GM18861 (cell line): ENCODE results near the gene ZBTB21.

ENCODE experiments used
- ATAC-seq: cut with Tn5 transposase; IDR thresholded peaks from one replicate; pipeline ENCODE4 v1.9.1; 2021; ENCODE audit not compliant: unreplicated experiment

ZBTB21 gene

GRCh38 chr21:42021371-42022090, 11.4 kb upstream of the ZBTB21 start:
- ATAC-seq = no peak

GRCh38 chr21:42019706-42020105, 9.5 kb upstream of the ZBTB21 start:
- no peak for ATAC-seq

GRCh38 chr21:42019101-42019605, 9.0 kb upstream of the ZBTB21 start:
- ATAC-seq = no peak

- ATAC-seq = no peak
These were observed 6.9 kb upstream of the ZBTB21 start for GRCh38 chr21:42017022-42017421.

- no peak for ATAC-seq
These were observed 6.3 kb upstream of the ZBTB21 start for GRCh38 chr21:42016364-42016985.

- ATAC-seq = no peak
These were observed 3.8 kb upstream of the ZBTB21 start for GRCh38 chr21:42013931-42014330.

DNA sequence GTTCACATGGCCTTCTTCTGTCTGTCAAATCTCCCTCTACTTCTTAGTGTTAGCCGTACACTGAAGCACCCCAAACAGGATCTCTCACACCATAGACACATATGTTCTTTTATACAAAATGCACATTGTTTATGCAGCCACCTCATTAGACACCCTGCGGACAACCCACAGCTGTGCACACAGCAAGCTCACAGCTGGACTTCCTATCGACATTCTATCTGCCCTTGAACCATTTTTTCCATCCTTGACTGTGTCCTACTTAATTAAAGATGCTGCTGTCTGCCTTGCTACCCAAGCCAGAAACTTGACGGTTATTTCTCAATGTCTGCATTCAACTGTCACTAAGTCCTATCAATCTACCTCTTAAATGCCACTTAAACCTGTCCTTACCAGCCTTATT, 3.2 kb upstream of the ZBTB21 start:
- ATAC-seq = no peak

DNA sequence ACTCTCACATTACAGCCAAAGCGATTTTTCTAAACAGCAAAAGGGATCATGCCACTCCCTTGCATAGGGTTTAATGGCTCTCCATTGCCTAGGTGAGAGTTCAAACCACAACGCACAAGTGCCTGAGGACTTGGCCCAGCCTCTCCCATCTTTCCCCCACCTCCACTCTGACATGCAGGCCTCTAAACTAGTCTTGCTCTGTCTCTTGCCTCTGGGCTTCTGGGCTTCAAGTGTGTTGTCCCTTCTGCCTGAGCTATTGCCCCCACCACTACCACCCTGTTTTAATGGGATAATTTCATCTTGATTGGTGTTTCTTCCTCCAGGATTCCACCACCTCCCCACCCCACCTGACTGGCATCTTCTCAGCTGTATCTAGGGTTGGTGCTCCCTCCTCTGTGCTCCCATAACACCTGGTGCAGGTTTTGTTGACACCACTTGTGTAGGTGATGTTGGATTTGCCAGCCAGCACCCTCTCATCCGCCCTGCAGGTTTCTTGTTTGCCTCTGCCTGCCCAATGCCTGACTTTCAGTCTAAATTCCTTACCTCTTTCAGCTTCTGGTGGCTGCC, 2.7 kb upstream of the ZBTB21 start:
- no peak for ATAC-seq

GRCh38 chr21:42012344-42012743, 2.2 kb upstream of the ZBTB21 start:
- ATAC-seq = no peak

DNA sequence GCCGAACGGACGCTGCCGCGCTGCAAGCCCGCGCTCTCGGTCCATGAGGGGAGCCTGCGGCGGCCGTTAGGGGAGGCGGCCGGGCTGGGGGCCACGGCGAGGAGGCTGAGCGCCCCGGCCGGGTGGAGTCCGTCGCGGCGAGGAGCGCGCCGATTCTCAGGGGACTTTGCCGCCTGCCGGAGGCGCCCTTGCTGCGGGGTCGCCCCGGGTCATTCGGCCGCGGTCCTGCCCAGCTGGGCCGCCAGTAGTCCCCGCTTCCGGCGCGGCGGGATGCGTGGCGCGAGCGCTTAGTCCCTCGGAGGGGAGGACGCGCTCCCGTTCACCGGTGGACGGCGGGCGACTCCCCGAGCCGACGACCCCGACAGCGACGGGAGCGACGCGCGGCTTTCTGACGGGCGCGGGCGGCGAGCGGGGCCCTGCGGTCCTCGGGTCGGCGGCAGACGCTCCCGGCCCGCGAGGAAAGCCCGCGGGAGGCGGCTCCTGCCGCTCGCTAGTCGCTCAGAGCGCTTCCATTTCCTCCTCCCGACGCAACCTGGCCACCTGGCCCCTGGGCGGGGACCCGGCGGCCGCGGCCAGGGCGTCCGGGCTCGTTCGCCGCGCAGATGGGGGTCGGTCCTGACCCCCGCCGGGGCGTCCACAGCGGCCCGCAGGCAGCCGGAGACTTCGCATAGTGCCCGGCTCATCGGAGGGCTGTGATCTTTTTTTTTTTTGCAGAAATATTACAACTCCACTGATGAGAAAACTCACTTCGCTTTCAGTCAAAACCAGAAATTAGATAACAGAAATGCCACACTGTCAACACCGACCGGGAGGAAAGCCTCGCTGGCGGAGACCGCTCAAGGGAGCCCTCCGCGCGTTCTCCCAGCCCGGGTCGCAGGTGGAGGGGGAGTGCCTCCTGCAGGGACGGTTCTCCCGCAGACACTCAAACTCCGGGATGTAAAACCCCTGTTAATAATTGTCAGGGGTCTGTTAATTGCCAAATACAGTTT, 641 bp upstream of the ZBTB21 start:
- peak; percentile 33 for ATAC-seq

DNA sequence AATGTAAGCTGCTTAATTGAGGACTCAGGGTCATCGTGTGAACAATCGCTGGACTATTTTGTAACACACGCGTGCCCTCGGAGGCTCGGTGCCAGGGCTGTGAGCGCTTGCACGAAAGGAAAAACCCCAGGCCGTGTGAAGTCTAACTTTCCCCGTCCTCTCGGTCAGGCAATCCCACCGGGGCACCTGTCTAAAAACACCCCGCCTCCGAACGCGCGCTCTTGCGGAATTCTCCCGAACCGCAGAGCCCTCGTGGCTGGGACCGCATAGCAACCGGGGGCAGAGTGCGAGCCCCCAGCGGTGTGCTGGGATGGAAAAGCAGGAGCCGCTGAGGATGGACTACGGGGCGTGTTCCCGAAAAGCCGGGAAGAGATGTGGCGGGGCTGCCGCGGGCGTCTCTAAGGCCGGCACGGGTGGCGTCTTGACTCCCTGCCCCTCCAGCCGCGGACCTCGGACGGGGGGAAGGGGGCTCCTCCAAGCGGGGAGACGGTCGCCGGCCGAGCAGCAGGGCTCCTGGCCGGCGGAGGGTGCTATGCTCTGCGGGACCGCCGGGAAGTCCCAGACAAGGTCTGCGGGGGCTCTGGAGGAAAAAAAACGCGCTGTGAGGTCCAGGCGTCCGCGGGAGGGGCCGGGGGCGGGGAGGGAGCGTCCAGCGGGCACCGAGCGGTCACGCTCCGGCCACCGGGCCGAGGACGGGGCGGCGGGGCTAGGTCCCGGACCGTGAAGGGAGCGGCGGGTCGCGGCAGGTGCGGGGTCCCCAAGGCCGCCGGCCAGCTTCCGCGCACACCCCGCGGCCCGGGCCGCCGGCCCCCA, 936 bp downstream of the ZBTB21 start:
- ATAC-seq = peak; percentile 7

DNA sequence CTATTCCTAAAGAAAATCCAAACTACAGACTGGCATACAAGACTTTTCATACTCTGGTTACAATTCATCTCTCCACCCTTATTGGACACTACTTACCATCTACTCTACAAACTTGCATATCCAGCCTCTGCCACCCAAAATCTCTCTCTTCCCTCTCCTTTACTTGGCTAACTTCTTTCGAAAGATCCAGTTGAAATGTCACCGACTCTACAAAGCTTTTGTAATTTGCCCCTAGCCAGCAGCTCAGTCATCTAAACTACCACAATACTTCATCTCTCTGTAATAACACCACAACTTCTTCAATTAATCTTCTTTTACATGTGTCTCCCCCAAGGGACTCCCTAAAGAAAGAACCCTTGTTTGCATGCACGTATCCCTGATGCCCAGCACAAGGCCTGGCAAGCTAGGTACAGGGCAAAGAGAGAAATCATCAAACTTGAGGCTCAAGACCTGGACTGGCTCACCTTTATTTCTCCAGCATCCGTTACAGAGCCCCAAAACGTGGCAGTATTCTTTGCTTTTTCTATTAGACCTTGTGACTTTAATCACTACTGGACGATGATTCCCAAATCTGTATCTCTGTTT, 2.7 kb downstream of the ZBTB21 start:
- ATAC-seq = no peak

- ATAC-seq = no peak
These were observed 3.4 kb downstream of the ZBTB21 start for GRCh38 chr21:42006765-42007164.

- no peak for ATAC-seq
These were observed 5.6 kb downstream of the ZBTB21 start for GRCh38 chr21:42004406-42005199.

DNA sequence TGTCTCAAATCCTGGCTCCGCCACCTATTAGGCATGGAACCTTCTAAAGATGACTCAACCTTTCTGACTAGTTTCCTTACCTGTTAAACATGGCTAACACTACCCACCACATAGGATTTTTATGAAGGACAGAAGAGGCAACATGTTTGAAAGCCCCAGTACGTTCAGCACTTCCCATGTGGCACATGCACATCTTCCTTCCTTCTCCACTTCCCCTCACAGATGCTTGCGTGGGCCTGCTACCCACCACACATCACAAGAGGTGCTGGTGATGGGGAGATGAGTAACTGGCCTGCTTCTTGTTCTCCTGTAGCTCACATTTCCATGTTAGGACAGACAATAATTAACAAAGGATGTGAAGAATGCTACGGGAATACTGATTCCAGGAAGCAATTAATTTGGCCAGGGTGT, 7.1 kb downstream of the ZBTB21 start:
- ATAC-seq = no peak

DNA sequence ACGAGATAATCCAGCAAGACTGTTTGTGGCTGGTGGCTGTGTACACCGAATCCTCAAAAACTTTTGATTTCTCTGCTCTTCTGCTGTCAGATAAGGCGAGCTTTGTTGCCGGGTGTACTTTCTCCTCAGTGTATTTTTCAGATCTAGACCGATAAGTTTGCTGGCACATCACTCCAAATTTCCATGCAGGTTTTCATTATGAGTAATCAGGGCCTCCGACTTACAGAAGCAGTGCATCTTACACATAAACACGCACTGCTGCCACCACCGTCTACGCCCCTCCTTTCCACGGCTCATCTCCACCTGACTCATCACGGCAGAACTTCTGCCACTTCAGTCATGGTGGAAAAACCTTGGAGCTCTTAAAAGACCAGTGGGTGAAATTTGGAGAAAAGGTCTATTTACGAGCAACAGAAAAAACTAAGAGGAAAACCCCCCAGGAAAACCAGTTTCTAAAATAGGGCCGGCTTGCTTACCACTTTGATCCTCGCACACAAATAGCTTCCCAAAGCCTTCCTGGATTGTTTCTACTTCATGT, 7.7 kb downstream of the ZBTB21 start:
- peak; percentile 79 for ATAC-seq

GRCh38 chr21:42001781-42002180, 8.4 kb downstream of the ZBTB21 start:
- no peak for ATAC-seq

DNA sequence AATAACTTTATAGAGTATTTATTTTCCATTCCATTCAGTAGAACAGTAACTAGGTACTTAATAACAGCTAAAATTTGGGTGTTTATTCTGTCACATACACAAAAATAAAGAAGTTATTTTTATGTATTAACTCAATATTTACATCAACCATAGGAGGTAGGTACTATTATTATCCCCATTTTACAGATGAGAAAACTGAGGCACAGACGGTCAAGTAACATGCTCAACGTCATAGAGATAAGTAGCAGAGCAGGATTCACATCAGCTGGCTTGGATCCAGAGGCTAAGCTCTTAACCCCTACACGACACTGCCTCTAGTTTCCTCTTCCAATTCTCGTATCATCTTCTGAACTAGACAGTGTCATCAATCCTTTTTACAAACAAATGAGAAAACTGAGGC, 9.3 kb downstream of the ZBTB21 start:
- ATAC-seq = no peak

GRCh38 chr21:41997657-41998056, 12.5 kb downstream of the ZBTB21 start:
- no peak for ATAC-seq
